Neuron (in vitro differentiated cells): ENCODE results near the gene CKAP4.

Experiments used
- H2AFZ ChIP-seq: one replicate; pipeline ENCODE4 v1.6.1; 2013; ENCODE audit warnings: low read depth, mild to moderate bottlenecking, inconsistent platforms, low read length, moderate library complexity
- H3K27me3 ChIP-seq: one replicate; pipeline ENCODE4 v1.6.1; 2013; ENCODE audit warnings: low read length; ENCODE audit not compliant: insufficient read depth
- H3K36me3 ChIP-seq: one replicate; pipeline ENCODE4 v1.6.1; 2013; ENCODE audit warnings: low read length; ENCODE audit not compliant: insufficient read depth
- H3K4me1 ChIP-seq: one replicate; pipeline ENCODE4 v1.6.1; 2013; ENCODE audit warnings: low read length; ENCODE audit not compliant: insufficient read depth
- H3K4me3 ChIP-seq: 2 replicates; pipeline ENCODE4 v1.5.1; 2013; ENCODE audit warnings: mild to moderate bottlenecking, low read length, moderate library complexity
- H3K9me3 ChIP-seq: one replicate; pipeline ENCODE4 v1.6.1; 2013; ENCODE audit warnings: low read length

CKAP4 gene

DNA sequence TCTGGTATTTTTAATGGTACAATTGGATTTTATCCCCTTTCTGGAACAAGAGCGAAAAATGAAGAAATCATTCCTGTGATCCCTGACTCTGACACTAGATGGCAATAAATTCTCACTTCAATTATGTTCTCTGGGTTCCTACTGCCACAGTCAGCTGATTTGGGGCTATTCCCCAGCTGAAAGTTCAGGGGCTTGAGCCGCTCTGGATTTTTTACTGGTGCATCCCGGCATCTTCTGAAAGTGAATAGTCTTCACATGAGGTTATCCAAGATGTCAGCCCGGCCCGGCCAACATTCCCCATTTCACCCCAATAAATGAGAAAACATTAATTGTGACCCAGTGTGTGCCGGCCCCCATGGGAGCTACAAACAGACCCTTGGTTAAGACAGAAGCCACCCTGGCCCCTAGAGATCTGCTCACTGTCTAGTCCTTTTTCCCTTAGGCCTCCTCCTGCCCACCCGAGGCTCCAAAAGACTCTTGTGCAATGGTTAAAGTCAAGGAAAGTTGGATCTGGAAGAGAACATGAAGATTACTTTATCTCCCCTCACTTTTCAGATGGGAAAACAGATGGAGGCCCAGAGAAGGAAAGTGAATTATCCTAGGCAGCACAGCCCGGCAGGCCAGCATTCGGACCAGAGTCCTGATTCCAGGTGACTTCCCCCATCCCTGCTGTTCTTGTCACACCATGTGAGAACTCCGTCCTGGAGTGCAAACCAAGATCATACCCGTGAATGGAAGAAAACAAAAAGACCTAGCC lies 20.8 kb downstream of the CKAP4 start:
- peaks cover 3% of the 10 kb centered on the region for H3K4me1 ChIP-seq
- no peak overlapping the region for H2AFZ ChIP-seq
- H3K27me3 ChIP-seq = no peaks in the 10 kb centered on the region
- H3K9me3 ChIP-seq = no peaks in the 10 kb centered on the region
- no peak overlapping the region for H3K4me3 ChIP-seq
- H3K36me3 ChIP-seq = no peaks in the 10 kb centered on the region

DNA sequence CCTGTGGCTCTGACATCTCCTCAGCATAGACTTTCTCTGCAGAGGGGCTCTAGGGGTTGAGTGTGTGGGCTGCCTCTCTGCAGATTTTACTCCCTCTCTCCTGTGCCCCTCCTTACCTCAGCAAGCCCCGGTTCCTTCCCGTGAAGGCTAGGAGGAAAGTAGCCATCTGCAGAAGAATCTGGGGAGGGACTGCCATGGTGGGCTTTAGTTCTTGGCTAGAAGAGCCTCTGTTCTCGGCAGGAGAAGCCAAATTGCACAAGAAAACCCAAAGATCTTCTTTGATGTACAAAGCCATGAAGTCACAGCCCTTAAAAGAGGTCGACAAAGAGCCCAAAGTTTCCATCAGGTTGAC lies 23.5 kb downstream of the CKAP4 start:
- no peak overlapping the region for H2AFZ ChIP-seq
- no peaks in the 10 kb centered on the region for H3K9me3 ChIP-seq
- H3K27me3 ChIP-seq = no peaks in the 10 kb centered on the region
- H3K4me1 ChIP-seq = peaks cover 3% of the 10 kb centered on the region
- no peak overlapping the region for H3K4me3 ChIP-seq
- H3K36me3 ChIP-seq = no peaks in the 10 kb centered on the region

GRCh38 chr12:106223485-106224354 lies 24.1 kb downstream of the CKAP4 start:
- Histone ChIP-seq H3K36me3 (no peaks in the 10 kb centered on the region), H2AFZ (no peak overlapping the region)

GRCh38 chr12:106220536-106220935 lies 27.3 kb downstream of the CKAP4 start:
- peaks cover 6% of the 10 kb centered on the region for H3K9me3 ChIP-seq
- no peaks in the 10 kb centered on the region for H3K36me3 ChIP-seq
- H3K4me1 ChIP-seq = no peaks in the 10 kb centered on the region
- H2AFZ ChIP-seq = no peak overlapping the region
- H3K27me3 ChIP-seq = no peaks in the 10 kb centered on the region
- no peak overlapping the region for H3K4me3 ChIP-seq

More at GRCh38 chr12:106223485-106224354, 24.1 kb downstream of the CKAP4 start:
- peaks cover 3% of the 10 kb centered on the region for H3K4me1 ChIP-seq
- H3K27me3 ChIP-seq = no peaks in the 10 kb centered on the region
- H3K4me3 ChIP-seq = no peak overlapping the region
- H3K9me3 ChIP-seq = no peaks in the 10 kb centered on the region

- peaks cover 6% of the 10 kb centered on the region for H3K9me3 ChIP-seq
- no peak overlapping the region for H3K4me3 ChIP-seq
- no peak overlapping the region for H2AFZ ChIP-seq
- peaks cover 6% of the 10 kb centered on the region for H3K4me1 ChIP-seq
- H3K27me3 ChIP-seq = no peaks in the 10 kb centered on the region
- H3K36me3 ChIP-seq = no peaks in the 10 kb centered on the region
These were observed 28.8 kb downstream of the CKAP4 start for GRCh38 chr12:106219043-106219442.

GRCh38 chr12:106217706-106218105 lies 30.1 kb downstream of the CKAP4 start:
- peaks cover 6% of the 10 kb centered on the region for H3K9me3 ChIP-seq
- H3K4me3 ChIP-seq = no peak overlapping the region
- no peaks in the 10 kb centered on the region for H3K27me3 ChIP-seq
- no peak overlapping the region for H2AFZ ChIP-seq
- H3K36me3 ChIP-seq = no peaks in the 10 kb centered on the region
- H3K4me1 ChIP-seq = peaks cover 6% of the 10 kb centered on the region

DNA sequence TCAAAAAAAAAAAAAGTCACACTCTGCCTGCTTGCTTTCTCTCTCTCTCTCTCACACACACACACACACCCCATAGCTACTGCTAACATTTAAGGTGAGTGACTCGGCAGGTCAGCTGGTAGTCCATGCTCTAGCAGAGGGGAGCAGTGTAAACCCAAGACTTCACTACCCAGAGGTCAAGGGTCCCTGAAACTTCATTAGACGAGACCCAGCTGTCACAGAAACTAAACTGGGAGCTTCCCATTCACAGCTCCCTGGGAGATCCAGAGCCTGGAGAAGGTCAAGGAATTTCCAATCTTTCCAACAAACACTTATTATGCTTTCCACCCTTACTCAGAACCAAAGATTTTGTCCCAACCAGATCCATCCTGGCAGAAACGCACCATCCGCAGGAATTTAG lies 33.2 kb downstream of the CKAP4 start:
- no peaks in the 10 kb centered on the region for H3K36me3 ChIP-seq
- H3K4me1 ChIP-seq = peaks cover 6% of the 10 kb centered on the region
- H3K4me3 ChIP-seq = no peak overlapping the region
- H2AFZ ChIP-seq = no peak overlapping the region
- H3K9me3 ChIP-seq = peaks cover 6% of the 10 kb centered on the region
- no peaks in the 10 kb centered on the region for H3K27me3 ChIP-seq

DNA sequence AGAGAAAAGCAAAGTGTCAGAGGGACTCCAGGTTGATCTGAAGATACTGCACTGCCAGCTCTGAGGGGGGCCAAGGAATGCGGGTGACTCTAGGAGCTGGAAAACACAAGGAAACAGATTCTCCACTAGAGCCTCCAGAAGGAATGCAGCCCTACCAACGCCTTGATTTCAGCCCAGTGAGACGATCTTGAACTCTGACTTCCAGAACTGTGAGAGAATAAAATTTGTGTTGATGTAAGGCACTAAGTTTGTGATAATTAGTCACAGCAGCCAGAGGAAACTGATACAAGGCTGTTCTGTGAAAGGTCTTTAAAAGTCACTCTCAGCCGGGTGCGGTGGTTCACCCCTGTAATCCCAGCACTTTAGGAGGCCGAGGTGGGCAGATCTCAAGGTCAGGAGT lies 34.2 kb downstream of the CKAP4 start:
- Histone ChIP-seq H3K36me3 (no peaks in the 10 kb centered on the region), H3K4me1 (peaks cover 6% of the 10 kb centered on the region), H3K9me3 (peaks cover 6% of the 10 kb centered on the region), H3K4me3 (no peak overlapping the region), H2AFZ (no peak overlapping the region), H3K27me3 (no peaks in the 10 kb centered on the region)

- Histone ChIP-seq H3K36me3 (no peaks in the 10 kb centered on the region), H3K9me3 (peaks cover 3% of the 10 kb centered on the region), H3K27me3 (no peaks in the 10 kb centered on the region), H3K4me3 (no peak overlapping the region), H3K4me1 (peaks cover 6% of the 10 kb centered on the region), H2AFZ (no peak overlapping the region)
These were observed 35.8 kb downstream of the CKAP4 start for GRCh38 chr12:106211973-106212372.

DNA sequence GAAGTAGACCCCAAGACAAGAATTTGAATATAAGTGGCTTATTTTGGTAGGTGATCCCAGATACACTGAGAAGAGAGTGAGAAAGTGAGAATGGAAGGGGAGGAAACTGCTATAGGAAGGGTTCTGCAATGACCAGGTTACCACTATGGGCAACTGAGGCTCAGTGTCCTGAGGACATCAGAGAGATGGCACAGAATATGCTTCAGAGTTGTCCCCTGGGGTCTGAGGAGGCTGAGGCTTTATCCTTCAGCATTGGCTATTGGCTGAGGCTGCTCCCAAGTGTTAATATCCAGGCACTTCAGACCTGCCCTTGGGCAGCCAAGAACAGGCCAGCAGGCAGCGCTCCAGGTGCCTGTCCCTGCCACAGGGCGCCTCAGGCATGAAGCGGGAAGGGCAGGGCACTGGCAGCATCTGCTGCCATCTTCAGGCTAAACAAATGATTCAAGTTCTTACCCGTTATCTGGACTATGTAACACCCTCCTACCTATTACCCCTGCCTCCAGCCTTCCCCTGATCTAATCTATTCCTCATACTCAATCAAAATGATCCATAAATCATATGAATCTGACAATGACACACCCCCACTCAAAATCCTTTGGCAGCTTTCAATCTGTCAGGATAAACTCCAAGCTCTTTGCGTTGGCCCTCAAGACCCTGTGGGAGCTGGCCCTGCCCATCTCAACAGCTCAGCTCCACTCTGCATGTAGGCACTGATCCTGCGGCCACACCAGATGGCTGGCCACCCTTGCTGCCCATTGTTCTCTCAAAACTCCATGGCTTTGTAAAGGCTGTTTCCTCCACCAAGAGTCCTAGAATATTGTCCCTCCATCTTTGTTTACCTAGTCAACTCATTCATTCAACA lies 42.4 kb downstream of the CKAP4 start:
- Histone ChIP-seq H3K4me1 (no peaks in the 10 kb centered on the region), H3K27me3 (no peaks in the 10 kb centered on the region), H3K36me3 (no peaks in the 10 kb centered on the region), H2AFZ (no peak overlapping the region), H3K9me3 (no peaks in the 10 kb centered on the region), H3K4me3 (no peak overlapping the region)

DNA sequence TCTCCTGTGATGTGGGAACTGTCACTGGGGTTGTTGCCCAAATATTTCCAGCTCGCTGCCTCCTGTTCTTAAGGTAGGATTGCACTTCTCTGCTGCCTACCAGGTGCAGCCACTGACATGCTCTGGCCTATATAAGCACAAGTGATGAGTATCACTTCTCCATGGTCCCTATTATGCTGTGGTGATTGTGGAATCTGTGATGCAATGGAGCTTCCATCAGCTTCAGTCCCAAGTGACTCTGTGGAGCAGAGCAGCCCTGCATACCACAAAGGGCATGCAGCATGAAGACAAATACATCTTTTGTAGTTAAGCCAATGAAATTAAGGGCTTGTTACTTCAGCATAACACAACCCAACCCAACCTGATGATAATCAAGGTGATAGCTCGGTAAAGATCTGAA lies 43.5 kb downstream of the CKAP4 start:
- no peaks in the 10 kb centered on the region for H3K27me3 ChIP-seq
- no peaks in the 10 kb centered on the region for H3K36me3 ChIP-seq
- H3K4me1 ChIP-seq = no peaks in the 10 kb centered on the region
- H3K9me3 ChIP-seq = no peaks in the 10 kb centered on the region
- no peak overlapping the region for H3K4me3 ChIP-seq
- no peak overlapping the region for H2AFZ ChIP-seq

DNA sequence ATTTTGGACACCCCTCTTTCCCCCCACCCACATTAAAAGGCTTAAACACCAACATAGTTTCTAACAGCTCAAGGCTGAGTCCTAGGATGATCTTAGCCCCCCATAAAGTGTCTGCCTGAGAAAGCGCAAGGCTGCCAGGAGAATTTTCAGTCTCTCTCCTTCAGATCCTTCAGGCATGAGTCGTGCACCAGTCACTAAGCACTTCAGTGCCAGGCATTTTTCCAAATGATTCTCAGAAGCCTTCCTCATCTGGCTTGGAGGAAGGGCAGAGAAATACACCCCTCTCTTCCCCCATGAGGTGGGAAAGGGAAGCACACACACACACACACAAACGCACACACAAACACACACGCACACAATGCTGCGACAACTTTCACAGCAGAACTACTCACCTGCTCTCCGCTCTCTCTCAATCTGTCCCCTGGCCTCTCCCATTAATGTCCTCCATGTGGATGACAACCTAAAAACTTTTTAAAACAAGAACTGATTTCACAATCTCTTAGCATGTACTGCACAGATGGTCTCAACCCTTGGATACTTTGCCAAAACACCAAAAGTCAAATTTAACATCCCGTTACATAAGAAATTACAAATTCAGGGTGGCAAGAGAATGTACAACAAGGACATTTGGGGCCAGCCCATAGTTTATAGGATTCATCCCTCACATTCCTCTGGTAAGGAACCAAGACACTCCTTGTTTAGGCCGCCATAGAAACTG lies 49.8 kb downstream of the CKAP4 start:
- Histone ChIP-seq H3K4me3 (no peak overlapping the region), H3K27me3 (no peaks in the 10 kb centered on the region), H3K4me1 (no peaks in the 10 kb centered on the region), H3K9me3 (no peaks in the 10 kb centered on the region), H2AFZ (no peak overlapping the region), H3K36me3 (no peaks in the 10 kb centered on the region)
